Ishikawa (cell line): ENCODE measurements around the gene ZBTB2.

Experiments used
- CEBPB ChIP-seq: IDR thresholded peaks from 2 replicates; pipeline ENCODE4 v1.6.1; 2012
- CREB1 ChIP-seq: IDR thresholded peaks from 2 replicates; pipeline ENCODE4 v1.6.1; 2012; ENCODE audit warnings: low read depth
- EP300 ChIP-seq: IDR thresholded peaks from 2 replicates; pipeline ENCODE4 v1.6.1; 2012; ENCODE audit warnings: borderline replicate concordance
- FOXM1 ChIP-seq: IDR thresholded peaks from 2 replicates; pipeline ENCODE4 v1.6.1; 2012; ENCODE audit warnings: low read depth, borderline replicate concordance
- MAX ChIP-seq: IDR thresholded peaks from 2 replicates; pipeline ENCODE4 v1.6.1; 2012
- NFIC ChIP-seq: IDR thresholded peaks from 2 replicates; pipeline ENCODE4 v1.6.1; 2012
- RAD21 ChIP-seq: IDR thresholded peaks from 2 replicates; pipeline ENCODE4 v1.6.1; 2012; ENCODE audit warnings: low read depth
- REST ChIP-seq: IDR thresholded peaks from 2 replicates; pipeline ENCODE4 v1.6.1; 2012; ENCODE audit warnings: low read depth, mild to moderate bottlenecking
- TAF1 ChIP-seq: IDR thresholded peaks from 2 replicates; pipeline ENCODE4 v1.6.1; 2012; ENCODE audit warnings: low read depth, mild to moderate bottlenecking
- TCF12 ChIP-seq: IDR thresholded peaks from 2 replicates; pipeline ENCODE4 v1.6.1; 2012; ENCODE audit warnings: low read depth
- TEAD4 ChIP-seq: IDR thresholded peaks from 2 replicates; pipeline ENCODE4 v1.6.1; 2012
- USF1 ChIP-seq: IDR thresholded peaks from 2 replicates; pipeline ENCODE4 v1.6.1; 2012
- YY1 ChIP-seq: IDR thresholded peaks from 2 replicates; pipeline ENCODE4 v1.6.1; 2012; ENCODE audit warnings: low read depth

GRCh38 chr6:151436802-151437201 is 45.4 kb upstream of the ZBTB2 start:
- no peak for TF ChIP-seq TAF1
- no peak for TF ChIP-seq MAX
- no peak for TF ChIP-seq RAD21
- no peak for TF ChIP-seq CEBPB
- no peak for TF ChIP-seq EP300
- no peak for TF ChIP-seq USF1
- TF ChIP-seq REST: no peak
- TF ChIP-seq TCF12: no peak
- TF ChIP-seq NFIC: no peak
- no peak for TF ChIP-seq YY1
- TF ChIP-seq TEAD4: no peak
- TF ChIP-seq FOXM1: no peak
- no peak for TF ChIP-seq CREB1
